Peyer's patch (tissue), 4 donors: Measurements from ENCODE around the gene FADD. TPM values are rescaled to one million over a fixed set of nuclear protein-coding genes. Genes with fewer than 3 reads are reported as not detected.
"Not testable (repeated sequence)": the region's sequence is repeated elsewhere in the genome, so short reads cannot be mapped to it uniquely, and the experiment has no call there.

ENCODE experiments used
- DNase-seq, 3 donors: peaks; one replicate each; pipeline ENCODE4 v3.0.0-alpha.2; 2017 to 2019
- H3K27ac ChIP-seq, 4 donors: fragments of 200-600 bp; sonication (generic); one replicate each; pipeline ENCODE4 v1.5.1; 2016 to 2019
- H3K27me3 ChIP-seq, 2 donors: fragments of 200-600 bp; sonication (generic); one replicate each; pipeline ENCODE4 v1.5.1; 2019
- H3K36me3 ChIP-seq, 3 donors: fragments of 200-600 bp; sonication (generic); one replicate each; pipeline ENCODE4 v1.5.1; 2016 to 2019
- H3K4me1 ChIP-seq, 4 donors: fragments of 200-600 bp; sonication (generic); one replicate each; pipeline ENCODE4 v1.5.1; 2016 to 2019
- H3K4me3 ChIP-seq, 4 donors: fragments of 200-600 bp; sonication (generic); 1 replicate in 3 of 4; 2 replicates in 1 of 4; pipeline ENCODE4 v1.5.1; 2016 to 2019; ENCODE audit warnings: mild to moderate bottlenecking in 1 of 4
- H3K9me3 ChIP-seq, 4 donors: fragments of 200-600 bp; sonication (generic); one replicate each; pipeline ENCODE4 v1.5.1; 2016 to 2019; ENCODE audit warnings: mild to moderate bottlenecking in 1 of 4
- CTCF ChIP-seq, 6 experiments: fragments of 450-650 bp in 4 of 6; fragments of 200-600 bp in 2 of 6; sonication (generic) in 1 of 6; IDR thresholded peaks; one replicate each; pipeline ENCODE4 v1.5.1; 2017 to 2019; ENCODE audit warnings: antibody characterized with exemption in 6 of 6, mild to moderate bottlenecking in 3 of 6, moderate library complexity in 1 of 6
- POLR2A ChIP-seq, 2 donors: fragments of 450-650 bp; IDR thresholded peaks; one replicate each; pipeline ENCODE4 v1.5.1; 2017; ENCODE audit warnings: antibody characterized with exemption in 2 of 2, mild to moderate bottlenecking in 2 of 2, moderate library complexity in 2 of 2
- total RNA-seq, 4 donors: library from RNA; depleted of rRNA; stranded (reverse); fragments of >200 nt; gene quantifications; one replicate each; pipeline ENCODE4 v1.1.0, GENCODE V29; 2016

Gene FADD
- total RNA-seq, 4 donors from 2014 or later, result 9.9 to 33.6 (median 28.8) TPM

- DNase-seq, result peak in 2 of 3 donors; percentile 57 to 58
These were observed 9.2 kb downstream of the FADD start for GRCh38 chr11:70212227-70212811.

GRCh38 chr11:70217388-70217787 is 14.3 kb downstream of the FADD start:
- not testable (repeated sequence) for H3K36me3 ChIP-seq, H3K4me3 ChIP-seq, H3K9me3 ChIP-seq, H3K4me1 ChIP-seq, DNase-seq, H3K27ac ChIP-seq, H3K27me3 ChIP-seq

More at GRCh38 chr11:70212227-70212811, 9.2 kb downstream of the FADD start:
- Histone ChIP-seq H3K9me3 (no peaks in the 10 kb centered on the region), H3K27ac (peak overlapping the region in 1 of 4 donors; percentile 40), H3K4me1 (peaks cover 0 to 4% (median 0%) of the 10 kb centered on the region in 4 donors), H3K4me3 (peak overlapping the region in 2 of 4 donors; percentile 35 to 45), H3K36me3 (peaks cover 0 to 17% (median 0%) of the 10 kb centered on the region in 3 donors), H3K27me3 (no peaks in the 10 kb centered on the region)
- TF ChIP-seq POLR2A (IDR thresholded peaks at IDR 0.05), result peak in 1 of 2 donors; percentile 7
- TF ChIP-seq CTCF (IDR thresholded peaks at IDR 0.05), result no peak

- not testable (repeated sequence) for H3K27me3 ChIP-seq
These were observed 15.0 kb downstream of the FADD start for GRCh38 chr11:70218076-70218475.

GRCh38 chr11:70220136-70220535 is 17.0 kb downstream of the FADD start:
- H3K4me3 ChIP-seq, result no peak overlapping the region
- H3K27ac ChIP-seq, result no peak overlapping the region
- DNase-seq, result no peak
- TF ChIP-seq POLR2A (IDR thresholded peaks at IDR 0.05) (no peak), CTCF (IDR thresholded peaks at IDR 0.05) (no peak)
- H3K36me3 ChIP-seq, result no peaks in the 10 kb centered on the region
- H3K27me3 ChIP-seq, result no peaks in the 10 kb centered on the region
- no peaks in the 10 kb centered on the region for H3K4me1 ChIP-seq
- no peaks in the 10 kb centered on the region for H3K9me3 ChIP-seq

More at GRCh38 chr11:70218076-70218475, 15.0 kb downstream of the FADD start:
- not testable (repeated sequence) for DNase-seq, H3K4me3 ChIP-seq, H3K4me1 ChIP-seq, H3K27ac ChIP-seq, H3K9me3 ChIP-seq, H3K36me3 ChIP-seq

- no peaks in the 10 kb centered on the region for H3K9me3 ChIP-seq
- no peak for TF ChIP-seq CTCF (IDR thresholded peaks at IDR 0.05)
- TF ChIP-seq POLR2A (IDR thresholded peaks at IDR 0.05), result no peak
- no peak overlapping the region for H3K27ac ChIP-seq
- H3K27me3 ChIP-seq, result no peaks in the 10 kb centered on the region
- H3K4me3 ChIP-seq, result no peak overlapping the region
- H3K36me3 ChIP-seq, result no peaks in the 10 kb centered on the region
- DNase-seq, result no peak
- no peaks in the 10 kb centered on the region for H3K4me1 ChIP-seq
These were observed 17.8 kb downstream of the FADD start for GRCh38 chr11:70220920-70221319.

- Histone ChIP-seq H3K27me3 (no peaks in the 10 kb centered on the region), H3K4me1 (peaks cover 0 to 15% (median 2%) of the 10 kb centered on the region in 4 donors), H3K9me3 (no peaks in the 10 kb centered on the region), H3K4me3 (no peak overlapping the region), H3K36me3 (no peaks in the 10 kb centered on the region), H3K27ac (peak overlapping the region in 3 of 4 donors; percentile 66 to 93 (median 87))
- TF ChIP-seq CTCF (IDR thresholded peaks at IDR 0.05) (no peak), POLR2A (IDR thresholded peaks at IDR 0.05) (peak; percentile 41 to 69)
- peak in 2 of 3 donors; percentile 90 to 92 for DNase-seq
These were observed 22.6 kb downstream of the FADD start for GRCh38 chr11:70225681-70226177.
